Rectal smooth muscle tissue (tissue), 1 donor: ENCODE results near the gene FMO2.

Experiments used
- H3K27ac ChIP-seq: one replicate; pipeline ENCODE4 v1.7.0; 2013; ENCODE audit warnings: low read depth, low read length, inconsistent platforms
- H3K27me3 ChIP-seq: one replicate; pipeline ENCODE4 v1.7.0; 2013; ENCODE audit warnings: low read length; ENCODE audit not compliant: control insufficient read depth, insufficient read depth
- H3K36me3 ChIP-seq: one replicate; pipeline ENCODE4 v1.7.0; 2013; ENCODE audit warnings: low read length; ENCODE audit not compliant: control insufficient read depth, insufficient read depth
- H3K4me1 ChIP-seq: one replicate; pipeline ENCODE4 v1.7.0; 2013; ENCODE audit warnings: low read length; ENCODE audit not compliant: control insufficient read depth, insufficient read depth
- H3K4me3 ChIP-seq: one replicate; pipeline ENCODE4 v1.7.0; 2013; ENCODE audit warnings: low read length
- H3K9ac ChIP-seq: one replicate; pipeline ENCODE4 v1.7.0; 2013; ENCODE audit warnings: low read length

FMO2 gene

GRCh38 chr1:171185091-171185490 is at the start of gene FMO2:
Gene FMO2, plus strand, starts transcription at chr1:171185300. Its CDS starts 414 bp downstream, at chr1:171185714.
- Histone ChIP-seq H3K9ac (no peak within 1 kb of the TSS), H3K36me3 (no peaks in the 10 kb centered on the region), H3K27me3 (no peaks in the 10 kb centered on the region), H3K4me3 (no peak within 1 kb of the TSS), H3K27ac (no peak within 1 kb of the TSS), H3K4me1 (no peaks in the 10 kb centered on the region)

- no peak overlapping the region for H3K4me3 ChIP-seq
These were observed 47.5 kb upstream of the FMO2 start for GRCh38 chr1:171137580-171137979.

GRCh38 chr1:171138980-171139379 is 46.1 kb upstream of the FMO2 start:
- H3K4me3 ChIP-seq = no peak overlapping the region
- no peaks in the 10 kb centered on the region for H3K36me3 ChIP-seq
- H3K4me1 ChIP-seq = peaks cover 2% of the 10 kb centered on the region
- H3K9ac ChIP-seq = no peak overlapping the region
- no peaks in the 10 kb centered on the region for H3K27me3 ChIP-seq
- H3K27ac ChIP-seq = no peak overlapping the region

More at GRCh38 chr1:171137580-171137979, 47.5 kb upstream of the FMO2 start:
- no peaks in the 10 kb centered on the region for H3K27me3 ChIP-seq
- no peak overlapping the region for H3K27ac ChIP-seq
- no peak overlapping the region for H3K9ac ChIP-seq
- no peaks in the 10 kb centered on the region for H3K36me3 ChIP-seq
- no peaks in the 10 kb centered on the region for H3K4me1 ChIP-seq

GRCh38 chr1:171139890-171140289 is 45.2 kb upstream of the FMO2 start:
- Histone ChIP-seq H3K9ac (no peak overlapping the region), H3K27me3 (no peaks in the 10 kb centered on the region), H3K4me1 (peaks cover 2% of the 10 kb centered on the region), H3K4me3 (no peak overlapping the region), H3K36me3 (no peaks in the 10 kb centered on the region), H3K27ac (no peak overlapping the region)

GRCh38 chr1:171140401-171140800 is 44.7 kb upstream of the FMO2 start:
- no peaks in the 10 kb centered on the region for H3K27me3 ChIP-seq
- no peaks in the 10 kb centered on the region for H3K36me3 ChIP-seq
- H3K27ac ChIP-seq = peak overlapping the region; percentile 24
- no peak overlapping the region for H3K4me3 ChIP-seq
- H3K4me1 ChIP-seq = peaks cover 2% of the 10 kb centered on the region
- H3K9ac ChIP-seq = no peak overlapping the region

GRCh38 chr1:171140956-171141687 is 44.0 kb upstream of the FMO2 start:
- no peak overlapping the region for H3K4me3 ChIP-seq
- H3K27me3 ChIP-seq = no peaks in the 10 kb centered on the region
- H3K9ac ChIP-seq = no peak overlapping the region
- H3K27ac ChIP-seq = peak overlapping the region; percentile 63
- H3K4me1 ChIP-seq = peaks cover 2% of the 10 kb centered on the region
- no peaks in the 10 kb centered on the region for H3K36me3 ChIP-seq

- no peak overlapping the region for H3K4me3 ChIP-seq
- H3K4me1 ChIP-seq = peaks cover 2% of the 10 kb centered on the region
- no peak overlapping the region for H3K9ac ChIP-seq
- H3K27ac ChIP-seq = peak overlapping the region; percentile 27
- no peaks in the 10 kb centered on the region for H3K36me3 ChIP-seq
- H3K27me3 ChIP-seq = no peaks in the 10 kb centered on the region
These were observed 43.2 kb upstream of the FMO2 start for GRCh38 chr1:171141688-171142415.

- H3K27ac ChIP-seq = peak overlapping the region; percentile 60
- no peaks in the 10 kb centered on the region for H3K27me3 ChIP-seq
- H3K36me3 ChIP-seq = no peaks in the 10 kb centered on the region
- H3K4me3 ChIP-seq = no peak overlapping the region
- H3K4me1 ChIP-seq = peaks cover 2% of the 10 kb centered on the region
- no peak overlapping the region for H3K9ac ChIP-seq
These were observed 42.4 kb upstream of the FMO2 start for GRCh38 chr1:171142416-171143385.

GRCh38 chr1:171150156-171150555 is 34.9 kb upstream of the FMO2 start:
- no peak overlapping the region for H3K4me3 ChIP-seq
- H3K27ac ChIP-seq = no peak overlapping the region
- no peak overlapping the region for H3K9ac ChIP-seq
- H3K4me1 ChIP-seq = no peaks in the 10 kb centered on the region
- H3K36me3 ChIP-seq = no peaks in the 10 kb centered on the region
- no peaks in the 10 kb centered on the region for H3K27me3 ChIP-seq

GRCh38 chr1:171152549-171152948 is 32.6 kb upstream of the FMO2 start:
- H3K9ac ChIP-seq = no peak overlapping the region
- H3K4me3 ChIP-seq = no peak overlapping the region
- H3K27me3 ChIP-seq = no peaks in the 10 kb centered on the region
- no peak overlapping the region for H3K27ac ChIP-seq
- no peaks in the 10 kb centered on the region for H3K36me3 ChIP-seq
- no peaks in the 10 kb centered on the region for H3K4me1 ChIP-seq

GRCh38 chr1:171155484-171155883 is 29.6 kb upstream of the FMO2 start:
- Histone ChIP-seq H3K36me3 (no peaks in the 10 kb centered on the region), H3K4me3 (no peak overlapping the region), H3K27ac (no peak overlapping the region), H3K9ac (no peak overlapping the region), H3K27me3 (no peaks in the 10 kb centered on the region), H3K4me1 (no peaks in the 10 kb centered on the region)

- Histone ChIP-seq H3K36me3 (no peaks in the 10 kb centered on the region), H3K27ac (no peak overlapping the region), H3K4me1 (no peaks in the 10 kb centered on the region), H3K9ac (no peak overlapping the region), H3K27me3 (no peaks in the 10 kb centered on the region), H3K4me3 (no peak overlapping the region)
These were observed 27.0 kb upstream of the FMO2 start for GRCh38 chr1:171158096-171158495.
